Astrocyte (in vitro differentiated cells and primary cell): ENCODE data around the gene GCK. TPM values are rescaled to one million over a fixed set of nuclear protein-coding genes. Genes with fewer than 3 reads are reported as not detected.

ENCODE experiments used
- DNase-seq: peaks from one replicate; pipeline ENCODE4 v3.0.0-alpha.2; 2010; ENCODE audit warnings: low read depth
- FAIRE-seq: peaks from 2 replicates; lab custom pipeline; 2011; peaks lifted over from hg19 to GRCh38; lab: Jason Lieb, UNC
- H2AFZ ChIP-seq: 2 replicates; pipeline ENCODE4 v1.6.0; 2012; ENCODE audit warnings: low read depth, low read length, inconsistent platforms
- H3K27ac ChIP-seq: 2 replicates; pipeline ENCODE4 v1.5.1; 2011; ENCODE audit warnings: low read depth, low read length, inconsistent platforms
- H3K27me3 ChIP-seq: 2 replicates; pipeline ENCODE4 v1.6.0; 2011; ENCODE audit warnings: low read length, inconsistent platforms; ENCODE audit not compliant: insufficient read depth
- H3K36me3 ChIP-seq: 2 replicates; pipeline ENCODE4 v1.5.1; 2011; ENCODE audit warnings: low read length, inconsistent platforms; ENCODE audit not compliant: insufficient read depth
- H3K4me1 ChIP-seq: 2 replicates; pipeline ENCODE4 v1.5.1; 2011; ENCODE audit warnings: low read length, inconsistent platforms; ENCODE audit not compliant: insufficient read depth
- H3K4me2 ChIP-seq: 2 replicates; pipeline ENCODE4 v1.6.0; 2012; ENCODE audit warnings: low read length, inconsistent platforms
- H3K4me3 ChIP-seq: 2 replicates; pipeline ENCODE4 v1.5.1; 2011; ENCODE audit warnings: low read depth, mild to moderate bottlenecking, low read length, inconsistent platforms; ENCODE audit not compliant: insufficient read depth
- H3K79me2 ChIP-seq: 2 replicates; pipeline ENCODE4 v1.6.0; 2012; ENCODE audit warnings: mild to moderate bottlenecking, low read length, inconsistent platforms; ENCODE audit not compliant: insufficient read depth
- H3K9ac ChIP-seq: 2 replicates; pipeline ENCODE4 v1.6.0; 2012; ENCODE audit warnings: mild to moderate bottlenecking, low read length, inconsistent platforms
- H3K9me3 ChIP-seq: 2 replicates; pipeline ENCODE4 v1.5.1; 2012; ENCODE audit warnings: low read depth, mild to moderate bottlenecking, low read length, inconsistent platforms; ENCODE audit not compliant: insufficient read depth
- H4K20me1 ChIP-seq: 2 replicates; pipeline ENCODE4 v1.6.0; 2012; ENCODE audit warnings: low read length, inconsistent platforms; ENCODE audit not compliant: insufficient read depth
- H3K27ac Mint-ChIP-seq: one replicate; pipeline ENCODE4 v1.8.0; 2021; ENCODE audit warnings: mild to moderate bottlenecking, mixed read lengths; ENCODE audit not compliant: unreplicated experiment
- H3K27me3 Mint-ChIP-seq: one replicate; pipeline ENCODE4 v1.8.0; 2021; ENCODE audit warnings: low read depth, mixed read lengths; ENCODE audit not compliant: unreplicated experiment
- H3K36me3 Mint-ChIP-seq: one replicate; pipeline ENCODE4 v1.8.0; 2021; ENCODE audit warnings: low read depth, mixed read lengths; ENCODE audit not compliant: unreplicated experiment
- H3K4me1 Mint-ChIP-seq: one replicate; pipeline ENCODE4 v1.8.0; 2021; ENCODE audit warnings: low read depth, mixed read lengths; ENCODE audit not compliant: unreplicated experiment
- H3K4me3 Mint-ChIP-seq: one replicate; pipeline ENCODE4 v1.8.0; 2021; ENCODE audit warnings: mild to moderate bottlenecking, moderate library complexity, mixed read lengths; ENCODE audit not compliant: unreplicated experiment
- H3K9me3 Mint-ChIP-seq: one replicate; pipeline ENCODE4 v1.8.0; 2021; ENCODE audit warnings: mild to moderate bottlenecking, mixed read lengths; ENCODE audit not compliant: unreplicated experiment
- CTCF ChIP-seq: IDR thresholded peaks from 2 replicates; pipeline ENCODE4 v1.5.1; 2011; ENCODE audit warnings: low read depth, mild to moderate bottlenecking, inconsistent platforms, low read length, moderate library complexity; ENCODE audit not compliant: insufficient read depth
- EZH2 ChIP-seq: IDR thresholded peaks from 2 replicates; pipeline ENCODE4 v1.6.1; 2012; ENCODE audit warnings: mild to moderate bottlenecking, low read length, inconsistent platforms; ENCODE audit not compliant: insufficient read depth
- total RNA-seq: library from RNA; stranded (reverse); gene quantifications from 2 replicates; pipeline ENCODE4 v1.2.1, GENCODE V29; 2021

The GCK gene
- total RNA-seq, 1 donor from 2014 or later = not detected

GRCh38 chr7:44158873-44159631 is 30.2 kb downstream of the GCK start:
- no peaks in the 10 kb centered on the region for H3K36me3 ChIP-seq
- Mint-ChIP-seq H3K4me1 (peaks cover 20% of the 10 kb centered on the region), H3K9me3 (no peaks in the 10 kb centered on the region), H3K36me3 (peaks cover 2% of the 10 kb centered on the region), H3K4me3 (no peak overlapping the region), H3K27me3 (peaks cover 31% of the 10 kb centered on the region), H3K27ac (no peak overlapping the region)
- H2AFZ ChIP-seq = no peak overlapping the region
- H3K27me3 ChIP-seq = no peaks in the 10 kb centered on the region
- no peak for DNase-seq
- H4K20me1 ChIP-seq = no peaks in the 10 kb centered on the region
- no peaks in the 10 kb centered on the region for H3K79me2 ChIP-seq
- H3K4me1 ChIP-seq = peaks cover 11% of the 10 kb centered on the region
- no peaks in the 10 kb centered on the region for H3K9me3 ChIP-seq
- no peak for FAIRE-seq
- H3K9ac ChIP-seq = no peak overlapping the region
- no peak overlapping the region for H3K27ac ChIP-seq
- TF ChIP-seq EZH2 (no peak), CTCF (no peak)
- H3K4me3 ChIP-seq = no peak overlapping the region
- no peak overlapping the region for H3K4me2 ChIP-seq

GRCh38 chr7:44158096-44158872 is 31.0 kb downstream of the GCK start:
- Mint-ChIP-seq H3K4me3 (peak overlapping the region; percentile 69), H3K27ac (no peak overlapping the region), H3K4me1 (peaks cover 12% of the 10 kb centered on the region), H3K27me3 (peaks cover 31% of the 10 kb centered on the region), H3K9me3 (no peaks in the 10 kb centered on the region), H3K36me3 (peaks cover 2% of the 10 kb centered on the region)
- no peak overlapping the region for H3K4me2 ChIP-seq
- no peaks in the 10 kb centered on the region for H4K20me1 ChIP-seq
- peaks cover 4% of the 10 kb centered on the region for H3K4me1 ChIP-seq
- H3K36me3 ChIP-seq = no peaks in the 10 kb centered on the region
- H3K27ac ChIP-seq = no peak overlapping the region
- TF ChIP-seq CTCF (no peak), EZH2 (no peak)
- no peak overlapping the region for H2AFZ ChIP-seq
- H3K4me3 ChIP-seq = no peak overlapping the region
- FAIRE-seq (no peak), DNase-seq (no peak)
- no peaks in the 10 kb centered on the region for H3K9me3 ChIP-seq
- H3K79me2 ChIP-seq = no peaks in the 10 kb centered on the region
- H3K27me3 ChIP-seq = no peaks in the 10 kb centered on the region
- H3K9ac ChIP-seq = no peak overlapping the region
